Naive thymus-derived CD8-positive, alpha-beta T cell (primary cell): ENCODE data around the gene ADCK2. TPM values are rescaled to one million over a fixed set of nuclear protein-coding genes. Genes with fewer than 3 reads are reported as not detected.
"Not testable (repeated sequence)": the region's sequence is repeated elsewhere in the genome, so short reads cannot be mapped to it uniquely, and the experiment has no call there.

Experiments
- ATAC-seq, 2 donors: fragments of 150-1000 bp; cut with Tn5 transposase in 1 of 2; sonication (Bioruptor Pico), chemical (Tn5 transposase) in 1 of 2; 1 replicate in 1 of 2; 2 replicates in 1 of 2; pipeline ENCODE4 v1.10.0; 2021; ENCODE audit warnings: mild to moderate bottlenecking in 2 of 2, moderate library complexity in 2 of 2
- POLR2A ChIA-PET: fragments of 350-600 bp; sonication (Branson Sonifier 250); formaldehyde crosslinking; loops from one replicate; lab custom pipeline; 2021; ENCODE audit warnings: antibody characterized with exemption; lab: Charles Lee
- DNase-seq, 10 donors: peaks; one replicate each; pipeline versions ENCODE4 v3.0.0 to v3.0.0-alpha.2; 2020 to 2022
- H3K27ac Mint-ChIP-seq, 10 donors: one replicate each; pipeline ENCODE4 v1.8.0; 2020 to 2022; ENCODE audit warnings: mild to moderate bottlenecking in 10 of 10, mixed read lengths in 10 of 10, moderate library complexity in 4 of 10, inconsistent platforms in 1 of 10
- H3K27me3 Mint-ChIP-seq, 5 donors: one replicate each; pipeline ENCODE4 v1.8.0; 2021 to 2022; ENCODE audit warnings: mixed read lengths in 5 of 5
- H3K36me3 Mint-ChIP-seq, 3 donors: one replicate each; pipeline ENCODE4 v1.8.0; 2020 to 2022; ENCODE audit warnings: mixed read lengths in 3 of 3, mild to moderate bottlenecking in 2 of 3, inconsistent platforms in 1 of 3
- H3K4me1 Mint-ChIP-seq, 4 donors: one replicate each; pipeline ENCODE4 v1.8.0; 2021 to 2022; ENCODE audit warnings: mixed read lengths in 4 of 4
- H3K4me3 Mint-ChIP-seq, 10 donors: one replicate each; pipeline ENCODE4 v1.8.0; 2020 to 2022; ENCODE audit warnings: mild to moderate bottlenecking in 10 of 10, mixed read lengths in 10 of 10, moderate library complexity in 6 of 10, inconsistent platforms in 1 of 10
- H3K9me3 Mint-ChIP-seq, 9 donors: one replicate each; pipeline ENCODE4 v1.8.0; 2020 to 2022; ENCODE audit warnings: mixed read lengths in 9 of 9, mild to moderate bottlenecking in 3 of 9, inconsistent platforms in 1 of 9, moderate library complexity in 1 of 9
- polyA plus RNA-seq, 3 donors: library from polyadenylated mRNA; unstranded; fragments of 300-500 nt; fragmentation: Illumina TruSeq; gene quantifications; one replicate each; pipeline ENCODE4 v1.2.3, GENCODE V29; 2021
- total RNA-seq, 8 experiments: library from RNA in 2 of 8; stranded (reverse) in 2 of 8; gene quantifications; one replicate each; pipeline ENCODE4 v1.2.3 and lab custom pipeline; 2021 to 2026

Gene ADCK2
- total and polyA plus RNA-seq, 5 experiments from 2014 or later, result 16.4 to 28.5 (median 25.2) TPM

DNA sequence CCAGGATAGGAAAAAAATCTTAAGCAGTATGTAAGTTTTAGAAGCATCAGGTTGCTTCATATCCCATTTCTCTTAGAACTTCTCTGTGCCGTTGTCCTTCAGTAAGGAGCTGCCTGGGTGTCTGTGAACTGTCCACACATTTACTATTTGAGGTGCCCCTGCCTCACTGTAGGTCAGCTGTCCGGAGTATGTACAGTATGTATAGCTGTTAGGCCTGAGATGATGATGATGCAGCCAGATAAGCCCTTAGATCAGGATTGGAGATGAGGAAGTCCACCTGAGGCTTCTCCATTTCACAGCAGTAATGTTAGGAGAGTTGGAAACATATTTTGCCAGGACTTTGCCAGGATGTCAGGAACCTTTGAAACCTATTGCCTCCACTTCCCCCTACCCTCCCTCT lies 31.5 kb downstream of the ADCK2 start:
- Mint-ChIP-seq H3K27ac (peak overlapping the region in 4 of 10 donors; percentile 9 to 60 (median 22)), H3K27me3 (no peaks in the 10 kb centered on the region), H3K36me3 (peaks cover 0 to 45% (median 17%) of the 10 kb centered on the region in 3 donors), H3K9me3 (no peaks in the 10 kb centered on the region), H3K4me1 (peaks cover 3 to 21% (median 12%) of the 10 kb centered on the region in 4 donors), H3K4me3 (no peak overlapping the region)
- POLR2A ChIA-PET, result no interaction called here
- ATAC-seq (no peak), DNase-seq (no peak)

- H3K36me3 Mint-ChIP-seq, result peaks cover 0 to 46% (median 17%) of the 10 kb centered on the region in 3 donors
- DNase-seq (no peak), ATAC-seq (no peak)
- H3K27me3 Mint-ChIP-seq, result no peaks in the 10 kb centered on the region
- POLR2A ChIA-PET, result no interaction called here
- no peak overlapping the region for H3K4me3 Mint-ChIP-seq
- H3K9me3 Mint-ChIP-seq, result peaks cover 0 to 5% (median 0%) of the 10 kb centered on the region in 9 donors
- peaks cover 0 to 4% (median 2%) of the 10 kb centered on the region in 4 donors for H3K4me1 Mint-ChIP-seq
- peak overlapping the region in 1 of 10 donors; percentile 15 for H3K27ac Mint-ChIP-seq
Observed at GRCh38 chr7:140707132-140707531, 34.4 kb downstream of the ADCK2 start.

- H3K9me3 Mint-ChIP-seq, H3K27ac Mint-ChIP-seq, POLR2A ChIA-PET, H3K27me3 Mint-ChIP-seq, DNase-seq, H3K4me1 Mint-ChIP-seq, ATAC-seq, H3K4me3 Mint-ChIP-seq: not testable (repeated sequence)
- H3K36me3 Mint-ChIP-seq, result peaks cover 0 to 34% (median 13%) of the 10 kb centered on the region in 3 donors
Observed at GRCh38 chr7:140708764-140709163, 36.0 kb downstream of the ADCK2 start.

- DNase-seq, POLR2A ChIA-PET, H3K36me3 Mint-ChIP-seq, ATAC-seq, H3K4me3 Mint-ChIP-seq, H3K9me3 Mint-ChIP-seq, H3K27me3 Mint-ChIP-seq, H3K27ac Mint-ChIP-seq: not testable (repeated sequence)
- peaks cover 0 to 14% (median 7%) of the 10 kb centered on the region in 4 donors for H3K4me1 Mint-ChIP-seq
Observed at GRCh38 chr7:140712392-140712791, 39.6 kb downstream of the ADCK2 start.

DNA sequence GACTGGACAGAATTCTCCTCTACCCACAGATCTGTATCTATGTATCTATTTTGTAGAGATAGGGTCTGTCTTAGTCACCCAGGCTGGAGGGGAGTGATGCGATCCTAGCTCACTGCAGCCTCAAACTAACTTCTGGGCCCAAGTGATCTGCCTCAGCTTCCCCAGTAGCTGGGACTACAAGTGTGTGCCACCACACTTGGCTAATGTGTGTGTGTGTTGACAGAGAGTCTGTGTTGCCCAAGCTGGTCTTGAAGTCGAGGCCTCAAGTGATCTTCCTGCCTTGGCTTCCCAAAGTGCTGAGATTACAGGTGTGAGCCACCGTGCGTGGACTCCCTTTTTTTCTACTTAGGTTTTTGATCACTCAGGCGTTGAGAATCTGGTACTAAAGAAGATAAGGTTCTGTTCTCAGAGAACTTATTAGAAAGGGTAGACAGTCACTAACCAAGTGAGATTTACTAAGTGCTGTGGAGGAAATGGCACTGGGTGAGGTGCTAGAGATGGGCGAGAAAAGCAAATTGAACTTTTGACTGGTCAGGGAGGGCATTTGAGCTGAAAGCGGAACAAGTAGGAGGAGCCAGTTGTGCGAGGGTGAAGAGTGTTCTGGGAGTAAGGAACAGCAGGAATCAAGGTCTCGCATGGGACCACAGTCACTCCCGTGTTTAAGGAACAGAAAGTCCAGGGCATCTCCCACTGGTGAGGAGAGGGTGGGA lies 41.7 kb downstream of the ADCK2 start:
- peaks cover 3 to 6% (median 4%) of the 10 kb centered on the region in 3 donors for H3K36me3 Mint-ChIP-seq
- no peaks in the 10 kb centered on the region for H3K27me3 Mint-ChIP-seq
- POLR2A ChIA-PET, result interaction anchor here (0.6 kb wide), 1 partner anchor 18 kb away, joined by 3 read pairs; the partner anchor contains the start of gene NDUFB2
- H3K4me1 Mint-ChIP-seq, result peaks cover 2 to 16% (median 9%) of the 10 kb centered on the region in 4 donors
- H3K27ac Mint-ChIP-seq, result peak overlapping the region in 5 of 10 donors; percentile 12 to 39 (median 21)
- ATAC-seq (no peak), DNase-seq (no peak)
- H3K9me3 Mint-ChIP-seq, result peaks cover 0 to 5% (median 0%) of the 10 kb centered on the region in 9 donors
- peak overlapping the region in 1 of 10 donors; percentile 51 for H3K4me3 Mint-ChIP-seq

DNA sequence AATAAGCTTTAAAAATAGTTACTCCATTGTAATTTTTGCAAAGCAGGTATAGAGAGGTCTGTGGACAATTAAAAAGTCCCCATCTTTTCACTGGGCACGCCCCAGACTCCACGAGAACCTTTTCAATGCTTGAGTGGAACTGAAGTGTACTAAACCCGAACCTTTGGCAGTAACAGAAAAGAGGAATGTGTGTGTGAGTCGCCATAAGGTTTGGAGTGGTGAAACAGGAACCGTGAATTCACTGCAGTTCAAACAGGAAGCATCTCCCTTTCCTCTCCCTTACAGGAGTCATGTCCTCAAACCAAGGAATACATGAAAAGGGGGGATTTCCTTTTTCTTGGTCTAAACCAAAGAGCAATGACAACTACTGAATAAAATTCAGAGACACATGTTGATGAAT lies 47.0 kb downstream of the ADCK2 start:
- Mint-ChIP-seq H3K27me3 (no peaks in the 10 kb centered on the region), H3K36me3 (peaks cover under 1 to 1% (median under 1%) of the 10 kb centered on the region in 3 donors), H3K9me3 (no peaks in the 10 kb centered on the region), H3K4me3 (no peak overlapping the region), H3K4me1 (peaks cover 4 to 42% (median 32%) of the 10 kb centered on the region in 4 donors), H3K27ac (peak overlapping the region in 4 of 10 donors; percentile 5 to 70 (median 34))
- POLR2A ChIA-PET, result no interaction called here
- ATAC-seq, result no peak
- no peak for DNase-seq

- POLR2A ChIA-PET, result interaction anchor here (0.7 to 2.2 kb wide), 7 partner anchors 17 to 246 kb away, joined by 3 to 9 read pairs (median 3); partner anchors contain the start of gene NDUFB2
- H3K27ac Mint-ChIP-seq, result peak overlapping the region in 6 of 10 donors; percentile 88 to 96 (median 93)
- no peak for DNase-seq
- H3K4me3 Mint-ChIP-seq, result no peak overlapping the region
- no peaks in the 10 kb centered on the region for H3K9me3 Mint-ChIP-seq
- H3K4me1 Mint-ChIP-seq, result peaks cover 4 to 42% (median 29%) of the 10 kb centered on the region in 4 donors
- no peaks in the 10 kb centered on the region for H3K27me3 Mint-ChIP-seq
- H3K36me3 Mint-ChIP-seq, result peaks cover 0 to 4% (median 0%) of the 10 kb centered on the region in 3 donors
- ATAC-seq, result no peak
Observed at GRCh38 chr7:140722254-140722653, 49.5 kb downstream of the ADCK2 start.

- peak overlapping the region; percentile 68 to 96 (median 90) for H3K27ac Mint-ChIP-seq
- H3K4me3 Mint-ChIP-seq, result peak overlapping the region; percentile 12 to 67 (median 48)
- POLR2A ChIA-PET, result interaction anchor here (0.6 to 2.2 kb wide), 10 partner anchors 18 to 315 kb away, joined by 3 to 9 read pairs (median 3); partner anchors contain the start of genes BRAF, MRPS33 and NDUFB2
- ATAC-seq (peak; percentile 98 to 99), DNase-seq (peak; percentile 24 to 79 (median 52))
- peaks cover 0 to 4% (median 0%) of the 10 kb centered on the region in 3 donors for H3K36me3 Mint-ChIP-seq
- H3K27me3 Mint-ChIP-seq, result no peaks in the 10 kb centered on the region
- H3K9me3 Mint-ChIP-seq, result no peaks in the 10 kb centered on the region
- peaks cover 4 to 42% (median 29%) of the 10 kb centered on the region in 4 donors for H3K4me1 Mint-ChIP-seq
Observed at GRCh38 chr7:140723006-140723405, 50.3 kb downstream of the ADCK2 start.

GRCh38 chr7:140723574-140723973 lies 50.8 kb downstream of the ADCK2 start:
- peak overlapping the region; percentile 68 to 96 (median 90) for H3K27ac Mint-ChIP-seq
- H3K27me3 Mint-ChIP-seq, result no peaks in the 10 kb centered on the region
- no peak for DNase-seq
- peaks cover 0 to 4% (median 0%) of the 10 kb centered on the region in 3 donors for H3K36me3 Mint-ChIP-seq
- POLR2A ChIA-PET, result interaction anchor here (0.6 to 2.2 kb wide), 6 partner anchors 26 to 316 kb away, joined by 3 to 9 read pairs (median 6); partner anchors contain the start of genes BRAF, MRPS33 and NDUFB2
- H3K4me1 Mint-ChIP-seq, result peaks cover 4 to 42% (median 29%) of the 10 kb centered on the region in 4 donors
- peak overlapping the region in 6 of 10 donors; percentile 1 to 62 (median 15) for H3K4me3 Mint-ChIP-seq
- no peaks in the 10 kb centered on the region for H3K9me3 Mint-ChIP-seq
- peak in 1 of 2 donors; percentile 26 for ATAC-seq

- peaks cover 4 to 38% (median 25%) of the 10 kb centered on the region in 4 donors for H3K4me1 Mint-ChIP-seq
- H3K4me3 Mint-ChIP-seq, result no peak overlapping the region
- POLR2A ChIA-PET, result interaction anchor here (1.0 kb wide), 1 partner anchor 29 kb away, joined by 3 read pairs; no protein-coding TSS in a partner anchor
- H3K9me3 Mint-ChIP-seq, result no peaks in the 10 kb centered on the region
- ATAC-seq (no peak), DNase-seq (no peak)
- no peaks in the 10 kb centered on the region for H3K27me3 Mint-ChIP-seq
- peak overlapping the region; percentile 31 to 96 (median 79) for H3K27ac Mint-ChIP-seq
- peaks cover 0 to 11% (median 0%) of the 10 kb centered on the region in 3 donors for H3K36me3 Mint-ChIP-seq
Observed at GRCh38 chr7:140724706-140725105, 52.0 kb downstream of the ADCK2 start.

- Mint-ChIP-seq H3K36me3 (peaks cover 0 to 21% (median 0%) of the 10 kb centered on the region in 3 donors), H3K9me3 (no peaks in the 10 kb centered on the region), H3K4me1 (peaks cover 4 to 30% (median 22%) of the 10 kb centered on the region in 4 donors), H3K27ac (peak overlapping the region; percentile 11 to 80 (median 43)), H3K4me3 (no peak overlapping the region), H3K27me3 (no peaks in the 10 kb centered on the region)
- POLR2A ChIA-PET, result interaction anchor here (0.6 kb wide), 1 partner anchor 220 kb away, joined by 3 read pairs; no protein-coding TSS in a partner anchor
- DNase-seq, result peak in 2 of 10 donors; percentile 2 to 25
- no peak for ATAC-seq
Observed at GRCh38 chr7:140726281-140726680, 53.5 kb downstream of the ADCK2 start.

GRCh38 chr7:140732416-140732815 lies 59.7 kb downstream of the ADCK2 start:
- ATAC-seq (no peak), DNase-seq (no peak)
- peak overlapping the region in 2 of 10 donors; percentile 25 to 42 for H3K27ac Mint-ChIP-seq
- no peaks in the 10 kb centered on the region for H3K4me1 Mint-ChIP-seq
- H3K27me3 Mint-ChIP-seq, result no peaks in the 10 kb centered on the region
- peaks cover 0 to 44% (median 13%) of the 10 kb centered on the region in 3 donors for H3K36me3 Mint-ChIP-seq
- H3K9me3 Mint-ChIP-seq, result no peaks in the 10 kb centered on the region
- no peak overlapping the region for H3K4me3 Mint-ChIP-seq
- POLR2A ChIA-PET, result no interaction called here
